H1 (cell line): ENCODE results near the gene IWS1. TPM values are rescaled to one million over a fixed set of nuclear protein-coding genes. Genes with fewer than 3 reads are reported as not detected.
A peak's percentile ranks its signal among the peaks of the same experiment; 100 is the strongest.

ENCODE experiments used
- CTCF ChIA-PET: fragments of 300-600 bp; sonication (Branson Sonifier 250); formaldehyde crosslinking; loops from one replicate; lab custom pipeline; 2021; ENCODE audit not compliant: partially characterized antibody; lab: Charles Lee
- POLR2A ChIA-PET: fragments of 300-600 bp; sonication (Branson Sonifier 250); formaldehyde crosslinking; loops from one replicate; lab custom pipeline; 2021; ENCODE audit warnings: inconsistent platforms; ENCODE audit not compliant: partially characterized antibody; lab: Charles Lee
- DNase-seq, 2 experiments: peaks; one replicate each; pipeline versions ENCODE4 v3.0.0 to v3.0.0-alpha.2; 2010 to 2022; ENCODE audit warnings: low spot score in 2 of 2, low read depth in 1 of 2, mixed read lengths in 1 of 2
- FAIRE-seq: peaks from 2 replicates; lab custom pipeline; 2011; peaks lifted over from hg19 to GRCh38; lab: Jason Lieb, UNC
- H2AFZ ChIP-seq: 2 replicates; pipeline ENCODE4 v1.8.1; 2012; ENCODE audit warnings: low read length, inconsistent platforms
- H2AK5ac ChIP-seq: 2 replicates; pipeline ENCODE4 v1.6.1; 2013; ENCODE audit warnings: low read depth, low read length
- H2BK120ac ChIP-seq: replicated peaks from 2 replicates; pipeline ENCODE3; 2013; ENCODE audit warnings: low read depth, low read length, inconsistent platforms
- H2BK12ac ChIP-seq: 2 replicates; pipeline ENCODE4 v1.6.1; 2013; ENCODE audit warnings: low read depth, low read length
- H2BK15ac ChIP-seq: 2 replicates; pipeline ENCODE4 v1.6.1; 2013; ENCODE audit warnings: low read length
- H2BK20ac ChIP-seq: 2 replicates; pipeline ENCODE4 v1.6.1; 2013; ENCODE audit warnings: low read length
- H2BK5ac ChIP-seq: 2 replicates; pipeline ENCODE4 v1.6.1; 2013; ENCODE audit warnings: low read depth, low read length
- H3K14ac ChIP-seq: 2 replicates; pipeline ENCODE4 v1.6.1; 2013; ENCODE audit warnings: inconsistent platforms; ENCODE audit not compliant: insufficient read length
- H3K18ac ChIP-seq: 2 replicates; pipeline ENCODE4 v1.6.1; 2013; ENCODE audit warnings: low read length; ENCODE audit errors: extremely low read depth
- H3K23ac ChIP-seq: 2 replicates; pipeline ENCODE4 v1.6.1; 2013; ENCODE audit warnings: inconsistent platforms; ENCODE audit not compliant: insufficient read length
- H3K23me2 ChIP-seq: 2 replicates; pipeline ENCODE4 v1.6.1; 2013; ENCODE audit warnings: low read depth, low read length
- H3K27ac ChIP-seq: 2 replicates; pipeline ENCODE4 v1.6.1; 2011; ENCODE audit warnings: low read depth, low read length, inconsistent platforms
- H3K27me3 ChIP-seq, 4 experiments: replicated peaks in 1 of 4; 1 replicate in 1 of 4; 2 replicates in 3 of 4; pipeline versions ENCODE4 v1.6.1 to v1.8.1; 2011 to 2013; ENCODE audit warnings: low read length in 3 of 4, mild to moderate bottlenecking in 3 of 4, inconsistent platforms in 2 of 4, mixed read lengths in 2 of 4, moderate library complexity in 1 of 4; ENCODE audit not compliant: control insufficient read depth in 3 of 4, insufficient read depth in 3 of 4; ENCODE audit errors: extremely low read depth in 1 of 4
- H3K36me3 ChIP-seq, 4 experiments: 2 replicates each; pipeline versions ENCODE4 v1.6.1 to v1.8.1; 2011 to 2013; ENCODE audit warnings: mild to moderate bottlenecking in 4 of 4, low read length in 3 of 4, moderate library complexity in 2 of 4, control low read depth in 1 of 4, inconsistent platforms in 1 of 4; ENCODE audit not compliant: insufficient read depth in 4 of 4, control insufficient read depth in 2 of 4
- H3K4ac ChIP-seq: replicated peaks from 2 replicates; pipeline ENCODE3; 2013; ENCODE audit warnings: low read length, low read depth, mixed read lengths, inconsistent platforms; ENCODE audit not compliant: insufficient read length
- H3K4me1 ChIP-seq, 4 experiments: replicated peaks in 1 of 4; 1 replicate in 1 of 4; 2 replicates in 3 of 4; pipeline versions ENCODE4 v1.6.1 to v1.8.1; 2011 to 2013; ENCODE audit warnings: low read length in 3 of 4, inconsistent platforms in 2 of 4, mixed read lengths in 1 of 4; ENCODE audit not compliant: insufficient read depth in 4 of 4, control insufficient read depth in 3 of 4
- H3K4me2 ChIP-seq, 2 experiments: 2 replicates each; pipeline versions ENCODE4 v1.6.1 to v1.8.1; 2011 to 2013; ENCODE audit warnings: low read depth in 2 of 2, low read length in 2 of 2, control low read depth in 1 of 2, inconsistent platforms in 1 of 2, mild to moderate bottlenecking in 1 of 2; ENCODE audit not compliant: insufficient read depth in 1 of 2
- H3K4me3 ChIP-seq, 4 experiments: fragments of 200-600, 300-600 bp in 1 of 4; sonication (generic), shearing (Covaris generic), sonication (Bioruptor Twin) in 1 of 4; 2 replicates each; pipeline versions ENCODE4 v1.5.1 to v1.8.1; 2011 to 2016; ENCODE audit warnings: low read length in 4 of 4, low read depth in 3 of 4, control low read depth in 2 of 4, inconsistent platforms in 2 of 4, mild to moderate bottlenecking in 2 of 4, mixed read lengths in 1 of 4, moderate library complexity in 1 of 4; ENCODE audit not compliant: insufficient read depth in 2 of 4; ENCODE audit errors: extremely low read depth in 1 of 4
- H3K56ac ChIP-seq: replicated peaks from 2 replicates; pipeline ENCODE3; 2013; ENCODE audit warnings: low read depth, mild to moderate bottlenecking, mixed read lengths, low read length, inconsistent platforms; ENCODE audit not compliant: insufficient read length
- H3K79me1 ChIP-seq: 2 replicates; pipeline ENCODE4 v1.6.1; 2013; ENCODE audit warnings: low read depth, low read length, control low read depth
- H3K79me2 ChIP-seq, 2 experiments: 2 replicates each; pipeline versions ENCODE4 v1.6.1 to v1.8.1; 2012 to 2013; ENCODE audit warnings: low read length in 2 of 2, mild to moderate bottlenecking in 2 of 2, inconsistent platforms in 1 of 2; ENCODE audit not compliant: insufficient read depth in 2 of 2, control insufficient read depth in 1 of 2
- H3K9ac ChIP-seq, 4 experiments: replicated peaks in 1 of 4; 1 replicate in 1 of 4; 2 replicates in 3 of 4; pipeline versions ENCODE4 v1.6.1 to v1.8.1; 2011 to 2013; ENCODE audit warnings: low read depth in 3 of 4, low read length in 3 of 4, control low read depth in 2 of 4, mild to moderate bottlenecking in 2 of 4, moderate library complexity in 2 of 4, inconsistent platforms in 1 of 4; ENCODE audit errors: extremely low read depth in 1 of 4
- H3K9me3 ChIP-seq, 2 experiments: 2 replicates each; pipeline versions ENCODE4 v1.6.1 to v1.8.1; 2012 to 2013; ENCODE audit warnings: mild to moderate bottlenecking in 2 of 2, moderate library complexity in 2 of 2, control low read depth in 1 of 2, inconsistent platforms in 1 of 2, low read depth in 1 of 2, low read length in 1 of 2, mixed read lengths in 1 of 2; ENCODE audit not compliant: insufficient read depth in 2 of 2
- H4K20me1 ChIP-seq, 2 experiments: replicated peaks in 1 of 2; 2 replicates each; pipeline versions ENCODE3 to v1.8.1; 2011 to 2013; ENCODE audit warnings: inconsistent platforms in 2 of 2, low read length in 2 of 2, mild to moderate bottlenecking in 1 of 2; ENCODE audit not compliant: insufficient read depth in 2 of 2, control insufficient read depth in 1 of 2
- H4K5ac ChIP-seq: 2 replicates; pipeline ENCODE4 v1.6.1; 2013; ENCODE audit warnings: low read length, low read depth, mixed read lengths, inconsistent platforms; ENCODE audit not compliant: insufficient read length
- H4K8ac ChIP-seq: 2 replicates; pipeline ENCODE4 v1.8.0; 2013; ENCODE audit warnings: mild to moderate bottlenecking, moderate library complexity, low read length, inconsistent platforms; ENCODE audit not compliant: insufficient read depth; ENCODE audit errors: extremely low read depth
- H4K91ac ChIP-seq: replicated peaks from 2 replicates; pipeline ENCODE3; 2013; ENCODE audit warnings: low read length, mixed read lengths, inconsistent platforms; ENCODE audit not compliant: insufficient read length
- GTF2F1 ChIP-seq: IDR thresholded peaks from 2 replicates; pipeline ENCODE4 v1.6.1; 2012; ENCODE audit warnings: low read depth, low read length, improper control_type of control experiment, borderline replicate concordance
- KDM5A ChIP-seq: fragments of 200-600 bp; IDR thresholded peaks from 2 replicates; pipeline ENCODE4 v1.7.1; 2012; ENCODE audit warnings: mild to moderate bottlenecking, low read length, inconsistent platforms, mixed read lengths
- POLR2A ChIP-seq, 2 experiments: IDR thresholded peaks; 1 replicate in 1 of 2; 2 replicates in 1 of 2; pipeline ENCODE4 v1.6.1; 2011; ENCODE audit warnings: low read depth in 2 of 2, low read length in 2 of 2, mild to moderate bottlenecking in 2 of 2; ENCODE audit errors: control extremely low read depth in 1 of 2
- RBBP5 ChIP-seq: IDR thresholded peaks from 2 replicates; pipeline ENCODE4 v1.7.1; 2012; ENCODE audit warnings: low read depth, mild to moderate bottlenecking, inconsistent platforms, low read length, moderate library complexity, borderline replicate concordance
- SIN3A ChIP-seq, 2 experiments: IDR thresholded peaks in 1 of 2; conservative IDR thresholded peaks in 1 of 2; 2 replicates each; pipeline ENCODE4 v1.6.1; 2011 to 2012; ENCODE audit warnings: low read length in 2 of 2, improper control_type of control experiment in 1 of 2, low read depth in 1 of 2, mild to moderate bottlenecking in 1 of 2
- TBP ChIP-seq: IDR thresholded peaks from 2 replicates; pipeline ENCODE4 v1.6.1; 2011; ENCODE audit warnings: low read depth, low read length, improper control_type of control experiment
- TEAD4 ChIP-seq: IDR thresholded peaks from 2 replicates; pipeline ENCODE4 v1.6.1; 2012; ENCODE audit warnings: low read depth, low read length, inconsistent platforms, mixed read lengths
- YY1 ChIP-seq: IDR thresholded peaks from 2 replicates; pipeline ENCODE4 v1.6.1; 2011; ENCODE audit warnings: low read depth, mild to moderate bottlenecking, low read length
- WGBS, 2 experiments: shearing (Covaris generic) in 1 of 2; methylation state at CpG; one replicate each; pipeline versions ENCODE4 v1.1.6 to v1.1.7; 2013 to 2015; ENCODE audit warnings: low lambda C conversion rate in 2 of 2, mixed read lengths in 2 of 2, inconsistent platforms in 1 of 2, low coverage in 1 of 2, missing lambda C conversion rate in 1 of 2; ENCODE audit not compliant: insufficient replicate concordance in 2 of 2, insufficient coverage in 1 of 2, insufficient read length in 1 of 2; ENCODE audit errors: extremely low coverage in 1 of 2, missing lambda C conversion rate in 1 of 2; 5-methylcytosine and 5-hydroxymethylcytosine counted together
- polyA plus RNA-seq, 7 experiments: library from polyadenylated mRNA; depleted of rRNA in 3 of 7; stranded (reverse) in 5 of 7; unstranded in 2 of 7; fragments of >200 nt in 5 of 7; fragments of 200-250 nt in 2 of 7; gene quantifications; 1 replicate in 5 of 7; 2 replicates in 1 of 7; 4 replicates in 1 of 7; pipeline versions ENCODE4 v1.2.1 to v1.2.3, GENCODE V29; 2011 to 2013; ENCODE audit warnings: missing spikeins in 2 of 7, mixed read lengths in 2 of 7
- total RNA-seq: library from RNA; stranded (reverse); fragmentation: NEBNext Ultra II Directional; extraction: Animal tissue kit (Norgen Biotek cat#: 25700); gene quantifications from 2 replicates; pipeline ENCODE4 v1.2.1, GENCODE V29; 2021
- TF ChIP-seq, protein P1 (sequence below): IDR thresholded peaks from 2 replicates; pipeline ENCODE4 v1.6.1; 2012; ENCODE audit warnings: low read length, inconsistent platforms
- TF ChIP-seq, protein P2 (sequence below): IDR thresholded peaks from 2 replicates; pipeline ENCODE4 v1.6.1; 2012; ENCODE audit warnings: inconsistent platforms

IWS1 gene
- total and polyA plus RNA-seq, 2 of the 8 experiments (the other 6 are each of a cell fraction or from before 2014, with no cell fraction given), result 18.4 to 64.8 TPM

DNA sequence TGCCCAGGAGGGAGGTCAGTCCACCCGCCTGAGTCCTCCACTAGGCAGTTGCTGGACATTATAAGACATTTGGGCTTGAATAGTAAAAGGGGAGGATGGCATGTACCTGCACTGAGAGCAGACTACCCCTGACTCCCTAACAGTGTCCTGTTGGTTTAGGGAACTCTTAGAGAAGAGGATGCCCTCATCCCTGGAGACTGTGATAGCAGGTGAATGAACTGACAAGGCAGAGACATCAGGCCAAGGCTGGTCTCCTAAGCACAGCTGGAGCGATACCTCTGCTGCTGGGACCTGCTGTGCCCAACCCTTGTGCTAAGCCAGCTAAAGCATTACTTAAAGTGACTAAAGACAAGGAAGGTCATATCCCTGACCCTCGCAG, 73.3 kb downstream of the IWS1 start:
- H2BK15ac ChIP-seq, result peak overlapping the region; percentile 20; the same call in 1 of the 2 replicates
- H3K14ac ChIP-seq, result no peak overlapping the region
- no peak overlapping the region for H2AFZ ChIP-seq
- no peak overlapping the region for H3K4ac ChIP-seq
- ChIA-PET POLR2A (interaction anchor here (1.3 kb wide), 1 partner anchor 27 kb away, joined by 3 read pairs; no protein-coding TSS in a partner anchor), CTCF (interaction anchor here (0.7 to 6.2 kb wide), 38 partner anchors 8 to 382 kb away, joined by 3 to 60 read pairs (median 5); partner anchors contain the start of gene ERCC3)
- no peak overlapping the region for H3K56ac ChIP-seq
- H3K23ac ChIP-seq, result no peak overlapping the region
- H4K5ac ChIP-seq, result no peak overlapping the region
- peak overlapping the region; percentile 1; the same call in 1 of the 2 replicates for H3K18ac ChIP-seq
- no peak overlapping the region for H2BK20ac ChIP-seq
- H4K91ac ChIP-seq, result peak overlapping the region; percentile 38
- H4K20me1 ChIP-seq, result no peaks in the 10 kb centered on the region
- DNase-seq (no peak), FAIRE-seq (no peak)
- H3K4me1 ChIP-seq, result peaks cover 11 to 16% (median 14%) of the 10 kb centered on the region in 4 experiments
- H2BK12ac ChIP-seq, result no peak overlapping the region
- no peaks in the 10 kb centered on the region for H3K9me3 ChIP-seq
- H2BK120ac ChIP-seq, result no peak overlapping the region
- no peaks in the 10 kb centered on the region for H3K27me3 ChIP-seq
- H3K36me3 ChIP-seq, result no peaks in the 10 kb centered on the region
- H3K9ac ChIP-seq, result no peak overlapping the region
- H3K79me2 ChIP-seq, result no peaks in the 10 kb centered on the region
- H3K4me3 ChIP-seq, result no peak overlapping the region
- no peaks in the 10 kb centered on the region; the same call in 1 of the 2 replicates for H3K79me1 ChIP-seq
- H3K27ac ChIP-seq, result no peak overlapping the region
- no peak overlapping the region; the same call in 1 of the 2 replicates for H2BK5ac ChIP-seq
- 95% methylated on average over 3 of the region's 3 CpGs; no CpG with 5 or more reads in 1 of the 2 experiments for WGBS, 2 experiments
- H3K4me2 ChIP-seq, result no peak overlapping the region
- no peak overlapping the region for H4K8ac ChIP-seq
- H2AK5ac ChIP-seq, result no peak overlapping the region
- H3K23me2 ChIP-seq, result peaks cover 2% of the 10 kb centered on the region; the same call in 1 of the 2 replicates
- TF ChIP-seq KDM5A (no peak), GTF2F1 (no peak), TBP (no peak), RBBP5 (no peak), YY1 (no peak), POLR2A (IDR thresholded peaks at IDR 0.05; ENCODE audit: control extremely low read depth in 1 of 2, low read depth in 2 of 2, low read length in 2 of 2) (no peak), TEAD4 (no peak), SIN3A (conservative IDR thresholded peaks at IDR 0.05 in 1 of 2, IDR thresholded peaks at IDR 0.05 in 1 of 2; ENCODE audit: low read depth in 1 of 2, low read length in 2 of 2) (no peak)
- TF ChIP-seq, protein P1, sequence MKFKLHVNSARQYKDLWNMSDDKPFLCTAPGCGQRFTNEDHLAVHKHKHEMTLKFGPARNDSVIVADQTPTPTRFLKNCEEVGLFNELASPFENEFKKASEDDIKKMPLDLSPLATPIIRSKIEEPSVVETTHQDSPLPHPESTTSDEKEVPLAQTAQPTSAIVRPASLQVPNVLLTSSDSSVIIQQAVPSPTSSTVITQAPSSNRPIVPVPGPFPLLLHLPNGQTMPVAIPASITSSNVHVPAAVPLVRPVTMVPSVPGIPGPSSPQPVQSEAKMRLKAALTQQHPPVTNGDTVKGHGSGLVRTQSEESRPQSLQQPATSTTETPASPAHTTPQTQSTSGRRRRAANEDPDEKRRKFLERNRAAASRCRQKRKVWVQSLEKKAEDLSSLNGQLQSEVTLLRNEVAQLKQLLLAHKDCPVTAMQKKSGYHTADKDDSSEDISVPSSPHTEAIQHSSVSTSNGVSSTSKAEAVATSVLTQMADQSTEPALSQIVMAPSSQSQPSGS, result no peak
- TF ChIP-seq, protein P2, sequence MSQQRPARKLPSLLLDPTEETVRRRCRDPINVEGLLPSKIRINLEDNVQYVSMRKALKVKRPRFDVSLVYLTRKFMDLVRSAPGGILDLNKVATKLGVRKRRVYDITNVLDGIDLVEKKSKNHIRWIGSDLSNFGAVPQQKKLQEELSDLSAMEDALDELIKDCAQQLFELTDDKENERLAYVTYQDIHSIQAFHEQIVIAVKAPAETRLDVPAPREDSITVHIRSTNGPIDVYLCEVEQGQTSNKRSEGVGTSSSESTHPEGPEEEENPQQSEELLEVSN, result no peak
